ENCODE data around the gene P2RY8.
A peak's percentile ranks its signal among the peaks of the same experiment; 100 is the strongest.
"Not testable (repeated sequence)": the region's sequence is repeated elsewhere in the genome, so short reads cannot be mapped to it uniquely, and the experiment has no call there.

P2RY8 gene

DNA sequence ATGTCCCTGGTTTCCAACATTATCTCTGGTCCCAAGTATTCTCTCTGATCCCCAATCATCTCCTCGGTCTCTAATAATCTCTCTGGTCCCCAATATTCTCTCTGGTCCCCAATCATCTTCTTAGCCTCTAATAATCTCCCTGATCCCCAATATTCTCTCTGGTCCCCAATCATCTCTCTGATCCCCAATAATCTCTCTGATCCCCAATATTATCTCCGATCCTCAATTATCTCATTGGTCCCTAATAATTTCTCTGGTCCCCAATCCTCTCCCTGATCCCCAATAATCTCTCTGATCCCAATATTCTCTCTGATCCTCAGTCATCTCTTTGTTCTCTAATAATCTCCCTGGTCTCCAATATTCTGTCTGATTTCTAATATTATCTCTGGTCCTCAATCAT, 16.6 kb downstream of the P2RY8 start:
- no peak for DNase-seq (ENCODE audit: low spot score)

DNA sequence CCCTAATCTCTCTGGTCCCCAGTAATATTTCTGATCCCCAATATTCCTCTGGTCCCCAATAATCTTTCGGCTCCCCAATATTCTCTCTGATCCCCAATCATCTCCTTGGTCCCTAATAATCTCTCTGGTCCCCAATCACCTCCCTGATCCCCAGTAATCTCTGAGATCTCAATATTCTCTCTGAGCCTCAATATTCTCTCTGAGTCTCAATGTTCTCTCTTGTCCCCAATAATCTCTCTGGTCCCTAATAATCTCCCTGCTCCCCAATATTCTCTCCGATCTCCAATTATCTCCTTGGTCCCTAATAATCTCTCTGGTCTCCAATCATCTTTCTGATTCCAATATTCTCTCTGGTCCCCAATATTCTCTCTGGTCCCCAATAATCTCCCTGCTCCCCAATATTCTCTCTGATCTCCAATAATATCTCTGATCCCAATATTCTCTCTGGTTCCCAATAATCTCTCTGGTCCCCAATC, 17.9 kb downstream of the P2RY8 start:
- no peak for DNase-seq (ENCODE audit: low spot score)

DNA sequence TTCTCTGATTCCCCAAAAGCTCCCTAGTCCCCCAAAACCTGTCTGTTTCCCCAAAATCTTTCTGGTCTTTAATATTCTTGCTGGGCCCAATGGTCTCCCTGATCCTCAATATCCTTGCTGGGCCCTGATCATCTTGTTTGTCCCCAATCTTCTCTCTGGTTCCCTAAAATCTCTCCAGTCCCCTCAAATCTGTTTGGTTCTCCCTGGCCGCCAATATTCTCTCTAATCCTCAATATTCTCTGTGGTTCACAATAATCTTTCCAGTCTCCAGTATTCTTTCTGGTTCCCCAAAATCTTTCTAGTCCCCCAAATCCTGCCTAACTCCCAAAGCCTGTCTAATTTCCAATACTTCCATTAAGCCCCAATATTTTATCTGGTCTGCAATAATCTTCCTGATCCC, 18.5 kb downstream of the P2RY8 start:
- no peak for DNase-seq (ENCODE audit: low spot score)

DNA sequence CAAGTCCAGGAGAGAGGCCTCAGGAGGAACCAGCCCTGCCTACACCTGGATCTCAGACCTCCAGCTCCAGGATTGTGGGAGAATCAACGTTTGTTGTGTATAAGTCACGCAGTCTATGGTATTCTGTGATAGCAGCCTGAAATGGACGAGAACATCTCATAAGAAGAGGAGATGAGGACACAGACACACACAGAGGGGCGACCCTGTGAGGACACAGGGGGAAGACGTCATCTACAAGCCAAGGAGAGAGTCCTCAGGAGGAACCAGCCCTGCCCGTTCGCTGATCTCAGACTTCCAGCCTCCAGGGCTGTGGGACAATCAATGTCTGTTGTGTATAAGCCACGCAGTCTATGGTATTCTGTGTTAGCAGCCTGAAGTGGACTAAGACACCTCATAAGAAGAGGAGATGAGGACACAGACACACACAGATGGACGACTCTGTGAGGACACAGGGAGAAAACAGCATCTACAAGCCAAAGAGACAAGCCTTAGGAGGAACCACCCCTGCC, 20.3 kb downstream of the P2RY8 start:
- no peak for DNase-seq (ENCODE audit: low spot score)

DNA sequence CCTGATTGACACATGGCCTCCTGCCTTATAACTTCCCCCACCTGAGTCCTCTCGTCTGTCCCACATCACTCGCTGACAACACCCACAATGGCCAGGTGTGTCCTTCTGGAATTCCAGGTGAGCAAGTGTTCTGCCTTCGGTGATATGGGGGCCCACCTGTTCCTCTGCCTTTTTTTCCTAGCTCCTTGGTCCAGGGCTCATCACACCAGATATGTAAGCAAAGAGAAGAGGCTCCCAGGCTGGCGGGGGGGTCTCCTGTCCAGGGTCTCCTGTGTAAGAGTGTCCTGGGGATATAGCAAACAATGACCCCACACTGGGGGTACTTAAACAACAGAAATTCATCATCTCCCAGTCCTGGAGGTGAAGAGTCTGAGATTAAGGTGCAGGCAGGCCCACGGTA, 25.2 kb downstream of the P2RY8 start:
- no peak for DNase-seq (ENCODE audit: low spot score)

DNA sequence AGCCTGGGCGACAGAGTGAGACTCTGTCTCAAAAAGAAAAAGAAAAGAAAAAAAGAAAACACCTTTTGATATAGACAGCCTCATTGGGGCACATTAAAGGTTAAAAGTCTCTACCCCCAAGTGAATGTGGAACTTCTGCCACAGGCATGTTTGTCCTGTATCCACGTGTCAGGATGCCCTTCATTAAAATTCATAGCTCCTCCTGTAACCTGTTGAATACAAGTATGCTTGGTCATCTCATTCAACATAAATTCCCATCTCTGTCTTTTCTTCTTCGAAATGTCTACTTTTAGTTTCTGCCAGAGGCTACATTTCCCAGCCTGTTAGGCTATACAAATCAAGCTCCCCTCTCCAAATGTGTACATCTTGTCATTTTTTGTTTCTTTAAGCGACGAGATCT, 25.8 kb downstream of the P2RY8 start:
- no peak for DNase-seq (ENCODE audit: low spot score)

DNA sequence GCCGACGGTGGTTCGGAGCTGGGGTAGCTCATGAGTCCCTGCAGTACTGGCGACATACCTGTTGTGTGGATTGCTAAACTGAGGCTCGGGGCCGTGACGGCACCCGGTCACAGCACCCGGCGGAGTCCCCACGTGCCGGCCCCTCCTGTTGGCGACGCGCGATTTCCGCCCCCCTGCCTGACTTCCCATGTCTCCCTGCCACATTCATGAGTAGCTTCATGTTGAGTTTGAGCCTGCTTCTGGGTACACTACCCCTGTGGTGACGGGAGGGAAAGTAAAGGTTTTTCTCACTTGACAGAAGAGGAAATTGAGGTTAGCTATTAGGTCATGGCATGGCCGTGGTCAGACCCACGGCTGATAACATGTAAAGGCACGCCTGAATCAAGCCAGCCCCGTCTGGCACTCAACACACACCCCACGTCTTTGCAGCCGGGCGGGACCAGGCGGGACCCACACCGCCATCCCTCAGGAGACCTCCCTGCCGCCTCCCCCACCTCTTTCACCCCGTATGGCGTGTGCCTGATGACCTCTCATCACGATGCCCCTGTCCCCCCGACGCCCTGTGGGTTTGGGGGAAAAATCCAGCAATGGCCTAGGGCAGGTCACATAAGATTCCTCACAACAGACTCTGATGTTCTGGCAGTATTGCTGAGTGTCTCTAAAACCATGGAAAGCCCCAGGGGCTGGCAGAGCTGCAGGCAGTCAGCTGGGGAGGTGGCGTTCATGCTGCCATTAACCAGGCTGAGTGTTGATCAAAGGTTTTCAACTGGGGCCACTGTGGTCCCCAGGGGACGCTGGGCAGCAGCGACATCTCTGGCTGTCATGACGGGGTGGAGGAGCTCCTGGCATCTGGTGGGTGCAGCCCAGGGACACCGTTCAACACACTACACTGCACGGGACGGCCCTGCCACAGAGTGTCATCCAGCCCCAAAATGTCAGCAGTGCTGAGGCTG, 29.2 kb downstream of the P2RY8 start:
- DNase-seq (ENCODE audit: low spot score): no peak

DNA sequence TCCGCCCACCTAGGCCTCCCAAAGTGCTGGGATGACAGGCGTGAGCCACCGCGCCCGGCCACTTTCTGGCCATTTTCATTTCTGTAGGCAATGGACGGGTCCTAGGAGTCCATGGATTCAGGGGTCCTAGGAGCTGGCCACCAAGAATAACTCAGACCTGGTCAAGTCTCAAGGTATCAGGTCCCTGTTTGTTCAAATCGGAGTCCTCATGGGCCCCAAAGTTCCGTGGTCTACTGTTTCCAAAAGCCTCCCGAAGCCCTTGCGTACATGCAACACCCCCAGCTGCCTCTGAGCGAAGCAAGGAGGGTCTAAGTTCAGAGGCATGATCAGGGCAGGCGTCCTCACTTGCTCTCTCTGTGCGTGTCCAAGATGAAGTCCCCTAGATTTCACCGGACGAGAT, 30.1 kb downstream of the P2RY8 start:
- no peak for DNase-seq (ENCODE audit: low spot score)

DNA sequence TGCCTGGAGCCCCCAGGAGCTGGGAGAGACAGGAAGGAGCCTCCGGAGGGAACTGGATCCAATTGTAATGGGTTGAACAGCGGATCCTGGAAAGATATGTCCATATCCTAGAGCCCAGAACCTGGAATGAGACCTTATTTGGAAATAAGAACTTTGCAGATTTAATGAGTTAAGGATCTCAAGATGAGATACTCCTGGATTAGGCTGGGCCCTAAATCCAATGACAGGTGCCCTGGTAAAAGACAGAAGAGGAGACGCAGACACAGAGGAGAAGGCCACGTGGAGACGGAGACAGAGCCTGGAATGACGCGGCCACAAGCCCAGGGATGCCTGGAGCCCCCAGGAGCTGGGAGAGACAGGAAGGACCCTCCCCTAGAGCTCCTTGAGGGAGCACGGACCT, 34.1 kb downstream of the P2RY8 start:
- no peak for DNase-seq (ENCODE audit: low spot score)

DNA sequence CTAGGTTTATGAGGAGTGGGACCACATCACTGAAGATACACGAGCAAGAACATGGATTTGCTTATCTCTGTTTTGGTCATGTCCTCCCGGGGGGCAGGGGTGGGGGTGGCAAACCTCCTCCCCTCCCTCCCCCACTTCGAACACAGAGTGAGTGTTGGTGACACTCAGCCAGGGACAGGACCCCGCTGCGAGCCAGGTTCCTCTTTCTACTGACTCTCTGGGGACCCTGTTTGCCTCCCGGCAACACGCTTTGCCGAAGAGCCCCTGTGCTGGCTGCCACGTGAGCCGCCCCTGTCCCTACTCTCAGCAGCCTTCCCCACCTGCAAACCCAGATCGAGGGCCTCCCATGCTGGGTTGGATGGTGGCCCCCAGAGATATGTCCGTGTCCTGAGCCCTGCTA, 34.7 kb downstream of the P2RY8 start:
- DNase-seq (ENCODE audit: low spot score): no peak

DNA sequence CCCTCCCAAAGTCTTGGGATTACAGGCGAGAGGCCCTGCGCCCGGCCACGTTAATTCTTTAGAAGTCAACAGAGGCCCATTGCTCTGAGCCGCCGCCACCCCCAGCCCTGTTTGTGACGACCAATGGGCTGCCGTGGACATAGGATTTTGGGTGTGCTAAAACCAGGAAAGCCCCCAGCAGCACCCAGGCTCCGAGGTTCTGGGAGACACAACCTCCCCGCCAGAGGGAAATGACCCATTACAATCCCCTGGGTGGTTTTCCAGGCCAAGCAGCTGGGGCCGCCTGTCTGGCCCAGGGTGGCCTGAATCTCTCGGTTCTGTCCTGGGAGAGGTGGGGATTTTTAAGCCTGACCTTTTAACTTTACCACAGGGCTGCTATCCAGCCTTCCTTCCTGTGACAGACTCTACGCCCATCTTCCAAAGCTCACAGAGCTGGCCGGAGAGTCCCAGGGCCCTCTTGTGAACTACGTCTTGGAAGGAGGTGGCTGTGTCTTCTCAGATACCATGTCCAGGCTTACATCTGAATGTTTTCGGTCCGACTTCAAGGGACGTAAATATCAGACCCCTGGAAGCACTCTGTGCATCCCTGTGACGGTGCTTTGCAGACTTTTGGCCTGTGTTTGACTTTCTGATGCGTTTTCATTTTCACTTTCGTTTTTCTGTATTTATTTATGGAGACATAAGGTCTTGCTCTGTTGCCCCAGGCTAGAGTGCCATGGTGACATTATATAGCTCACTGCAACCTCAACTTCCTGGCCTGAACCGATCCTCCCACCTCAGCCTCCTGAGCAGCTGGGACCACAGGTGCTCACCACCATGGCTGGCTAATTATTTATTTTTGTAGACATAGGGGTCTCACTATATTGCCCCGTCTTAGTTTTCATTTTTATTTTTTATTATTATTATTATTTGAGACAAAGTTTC, 36.0 kb downstream of the P2RY8 start:
- DNase-seq (ENCODE audit: low spot score): no peak

DNA sequence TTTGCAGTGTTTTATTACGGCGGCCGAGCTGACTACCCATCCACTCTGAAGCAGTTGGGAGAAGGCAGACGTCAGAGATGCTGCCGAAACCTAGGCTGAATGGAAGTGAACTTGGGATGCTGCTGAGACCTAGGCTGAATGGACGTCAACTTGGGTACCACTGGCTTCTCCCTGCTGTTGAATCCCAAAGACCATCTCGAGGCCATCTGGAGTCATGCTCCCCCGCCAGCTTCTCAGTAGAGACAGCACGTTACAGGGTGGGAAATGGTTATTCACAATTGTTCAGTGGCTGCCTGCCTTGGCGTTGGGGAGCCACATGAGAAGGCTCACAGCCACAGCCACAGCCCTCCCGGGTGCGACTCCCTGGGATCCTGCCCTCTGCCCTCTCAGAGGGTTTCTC, 40.9 kb downstream of the P2RY8 start:
- DNase-seq (ENCODE audit: low spot score): no peak

DNA sequence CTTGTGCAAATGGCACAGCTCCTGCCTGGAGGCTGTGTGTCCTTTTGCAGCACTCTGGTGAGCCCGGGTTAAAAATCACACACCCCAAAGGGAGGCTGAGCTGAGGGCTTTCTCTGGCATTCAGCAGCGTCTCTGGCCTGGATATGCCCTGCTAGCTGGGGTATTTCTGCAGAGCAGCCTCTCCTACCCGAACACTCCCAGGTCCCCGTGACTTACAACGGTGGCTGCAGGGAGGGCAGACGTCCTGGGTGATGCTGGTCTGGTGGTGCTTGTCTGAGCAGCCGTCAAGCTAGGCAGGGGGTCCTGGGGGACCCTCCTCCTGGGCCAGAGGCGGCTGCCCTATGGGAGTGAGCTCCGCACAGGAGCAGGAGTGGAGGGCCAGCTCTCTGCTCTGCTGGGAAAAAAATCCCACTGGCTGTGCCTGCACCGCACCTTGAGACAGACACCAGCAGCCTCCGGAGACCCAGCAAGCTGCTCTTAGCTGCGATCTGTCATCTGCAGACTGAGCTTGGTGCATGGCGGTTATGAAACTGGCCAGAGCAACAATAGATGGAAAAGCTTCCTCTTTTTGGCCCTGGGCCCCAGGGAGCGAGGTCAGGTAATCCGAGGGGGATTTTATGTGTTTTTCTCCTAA, 43.0 kb downstream of the P2RY8 start:
- DNase-seq (ENCODE audit: low spot score): no peak

DNA sequence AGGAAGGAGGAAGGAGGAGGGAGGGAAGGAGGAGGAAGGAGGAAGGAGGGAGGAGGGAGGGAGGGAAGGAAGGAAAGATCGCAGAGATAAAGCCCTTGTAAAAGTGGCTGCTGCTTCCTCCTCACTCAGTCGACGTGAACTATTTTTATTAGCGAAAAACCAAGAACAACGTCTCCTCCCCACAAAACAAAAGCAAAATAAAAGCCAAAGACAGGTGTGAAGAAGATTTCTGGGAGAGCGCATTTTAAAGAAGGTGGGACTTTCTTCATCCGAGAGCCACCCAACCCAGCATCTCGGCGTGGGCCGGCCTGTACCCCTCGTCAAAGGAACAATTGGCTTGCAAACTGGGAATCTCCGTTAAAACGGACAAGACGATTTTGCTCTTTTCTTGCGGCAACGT, 43.6 kb downstream of the P2RY8 start:
- DNase-seq (ENCODE audit: low spot score): no peak

DNA sequence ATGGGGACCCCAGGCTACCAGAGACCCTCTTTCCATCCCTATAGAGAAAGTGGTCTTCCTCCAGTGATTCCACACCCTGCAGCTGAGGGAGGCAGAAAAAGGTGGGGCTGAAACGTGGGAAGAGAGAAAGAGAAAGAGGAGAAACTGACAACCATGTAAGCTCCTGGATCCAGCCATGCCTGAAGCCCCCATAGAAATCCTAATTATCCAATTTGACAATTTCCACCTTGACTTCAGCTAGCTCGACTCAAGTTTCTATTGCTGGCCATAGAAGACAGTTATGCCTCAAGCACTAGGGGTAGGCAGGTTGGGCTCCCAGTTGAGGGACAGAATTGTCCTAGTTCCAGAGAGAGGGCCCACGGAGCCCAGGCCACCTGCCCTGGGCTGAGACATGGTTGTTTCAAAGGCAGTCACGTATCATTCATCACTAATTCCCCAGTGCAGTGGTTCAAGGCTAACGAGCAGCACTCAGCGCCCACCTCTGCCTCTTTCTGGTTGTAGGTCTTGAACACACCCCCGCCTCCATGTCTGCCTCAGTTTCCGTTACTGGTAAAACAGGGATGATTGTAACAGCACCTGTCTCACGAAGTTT, 44.5 kb downstream of the P2RY8 start:
- no peak for DNase-seq (ENCODE audit: low spot score)

DNA sequence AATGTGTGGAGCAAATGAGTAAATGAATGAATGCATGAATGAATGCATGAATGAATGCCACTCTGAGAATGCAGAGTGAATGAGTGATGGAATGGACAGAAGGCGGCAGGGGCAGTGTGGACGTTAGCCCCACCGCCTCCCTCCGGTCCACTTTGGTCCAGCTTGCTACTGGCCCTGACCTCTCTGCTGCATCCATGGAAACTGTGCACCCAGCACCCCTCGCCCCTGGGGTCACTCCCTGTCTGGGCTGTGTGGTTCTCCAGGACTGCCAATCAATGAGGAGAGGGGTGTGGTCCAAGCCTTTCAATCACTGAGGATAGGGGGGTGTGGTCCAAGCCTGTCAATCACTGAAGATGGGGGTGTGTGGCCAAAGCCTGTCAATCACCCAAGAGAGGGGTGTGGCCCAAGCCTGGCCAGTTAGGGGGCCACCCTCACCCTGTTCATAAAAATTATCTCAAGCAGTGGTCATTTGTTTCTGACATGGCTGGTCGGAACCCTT, 45.1 kb downstream of the P2RY8 start:
- peak; percentile 4 for DNase-seq (ENCODE audit: low spot score)

DNA sequence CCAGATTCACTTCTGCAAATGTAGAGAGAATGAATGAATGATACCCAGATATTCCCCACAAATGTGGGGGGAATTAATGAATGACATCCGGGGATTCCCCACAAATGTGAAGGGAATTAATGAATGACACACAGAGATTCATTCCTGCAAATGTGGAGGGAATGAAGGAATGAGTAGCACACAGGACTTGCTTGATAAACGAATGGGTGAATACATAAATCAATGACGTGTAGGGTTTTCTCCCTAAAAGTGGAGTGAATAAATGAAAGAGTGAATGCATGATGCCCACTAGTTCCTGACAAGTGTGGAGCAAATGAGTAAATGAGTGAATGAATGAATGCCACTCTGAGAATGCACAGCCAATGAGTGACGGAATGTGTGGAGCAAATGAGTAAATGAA, 45.7 kb downstream of the P2RY8 start:
- DNase-seq (ENCODE audit: low spot score): not testable (repeated sequence)

DNA sequence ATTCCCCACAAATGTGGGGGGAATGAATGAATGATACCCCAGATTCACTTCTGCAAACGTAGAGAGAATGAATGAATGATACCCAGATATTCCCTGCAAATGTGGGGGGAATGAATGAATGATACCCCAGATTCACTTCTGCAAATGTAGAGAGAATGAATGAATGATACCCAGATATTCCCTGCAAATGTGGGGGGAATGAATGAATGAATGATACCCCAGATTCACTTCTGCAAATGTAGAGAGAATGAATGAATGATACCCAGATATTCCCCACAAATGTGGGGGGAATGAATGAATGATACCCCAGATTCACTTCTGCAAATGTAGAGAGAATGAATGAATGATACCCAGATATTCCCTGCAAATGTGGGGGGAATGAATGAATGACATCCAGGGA, 46.3 kb downstream of the P2RY8 start:
- DNase-seq (ENCODE audit: low spot score): not testable (repeated sequence)

DNA sequence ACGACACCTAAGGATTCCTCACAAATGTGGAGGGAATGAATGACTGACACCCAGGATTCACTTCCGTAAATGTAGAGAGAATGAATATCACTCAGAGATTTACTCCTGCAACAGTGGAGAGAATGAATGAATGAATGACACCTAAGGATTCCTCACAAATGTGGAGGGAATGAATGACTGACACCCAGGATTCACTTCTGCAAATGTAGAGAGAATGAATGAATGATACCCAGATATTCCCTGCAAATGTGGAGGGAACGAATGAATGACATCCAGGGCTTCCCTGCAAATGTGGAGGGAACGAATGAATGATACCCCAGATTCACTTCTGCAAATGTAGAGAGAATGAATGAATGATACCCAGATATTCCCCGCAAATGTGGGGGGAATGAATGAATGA, 47.6 kb downstream of the P2RY8 start:
- not testable (repeated sequence) for DNase-seq (ENCODE audit: low spot score)

DNA sequence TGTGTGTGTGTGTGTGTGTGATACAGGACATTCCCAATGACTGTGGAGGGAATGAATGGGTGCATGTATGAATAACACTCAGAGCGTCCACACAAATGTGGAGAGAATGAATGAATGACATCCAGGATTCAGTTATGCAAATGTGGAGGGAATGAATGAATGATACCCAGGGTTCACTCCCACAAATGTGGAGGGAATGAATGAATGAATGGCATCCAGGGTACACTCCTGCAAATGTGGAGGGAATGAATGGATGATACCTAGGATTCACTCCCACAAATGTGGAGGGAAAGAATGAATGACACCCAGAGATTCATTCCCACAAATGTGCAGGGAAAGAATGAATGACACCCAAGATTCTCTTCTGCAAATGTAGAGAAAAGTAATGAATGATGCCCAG, 48.2 kb downstream of the P2RY8 start:
- no peak for DNase-seq (ENCODE audit: low spot score)

DNA sequence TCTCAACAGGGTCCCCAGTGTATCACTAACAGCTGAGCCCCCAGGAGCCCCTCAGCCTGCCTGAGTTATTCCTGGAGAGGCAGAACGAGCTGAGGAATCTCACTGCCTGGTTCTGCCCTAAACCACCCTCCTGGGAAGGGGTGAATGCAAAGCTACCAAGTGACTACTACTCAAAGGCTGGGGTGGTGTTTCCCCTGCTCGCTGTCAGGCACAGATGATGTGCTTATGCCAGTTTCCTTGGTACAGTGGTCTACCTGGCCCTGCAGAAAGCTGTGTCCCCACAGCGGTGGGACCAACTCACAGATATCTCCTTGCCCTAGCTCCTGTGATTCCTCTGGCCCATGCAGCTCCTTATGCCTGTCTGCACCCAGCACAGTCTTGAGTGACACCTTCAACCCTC, 48.8 kb downstream of the P2RY8 start:
- no peak for DNase-seq (ENCODE audit: low spot score)

DNA sequence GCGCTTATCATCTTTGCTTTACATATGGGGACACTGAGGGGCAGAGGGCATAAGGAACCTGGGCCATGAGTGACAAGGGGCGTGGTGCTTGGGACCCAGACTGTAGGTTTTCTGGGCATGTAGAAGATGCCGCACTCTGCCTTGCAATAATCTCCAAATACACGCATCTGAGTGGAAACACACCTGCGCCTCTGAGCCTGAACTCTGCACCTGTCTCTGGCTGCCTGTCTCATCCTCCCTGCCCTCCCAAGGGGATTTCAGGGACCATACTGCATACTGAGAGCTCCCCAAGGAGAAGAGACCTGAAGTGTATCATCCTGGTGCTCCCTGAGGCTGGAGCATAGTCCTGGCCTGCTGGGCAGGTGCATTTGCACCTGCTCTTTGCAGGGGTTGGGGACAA, 49.6 kb downstream of the P2RY8 start:
- DNase-seq (ENCODE audit: low spot score): no peak
